Measurements from ENCODE around the gene XYLB.

- TF ChIP-seq CTCF (conservative IDR thresholded peaks at IDR 0.05; ENCODE audit: low read length) (no peak), EZH2phosphoT487 (IDR thresholded peaks at IDR 0.05; ENCODE audit: borderline replicate concordance, low read depth, low read length) (no peak)
Observed at GRCh38 chr3:38327335-38328009, 19.1 kb upstream of the XYLB start.

Measured in OCI-LY7 (cell line).